ENCODE data around the gene DENND5B.
A peak's percentile ranks its signal among the peaks of the same experiment; 100 is the strongest.
"Not testable (repeated sequence)": the region's sequence is repeated elsewhere in the genome, so short reads cannot be mapped to it uniquely, and the experiment has no call there.

The DENND5B gene

DNA sequence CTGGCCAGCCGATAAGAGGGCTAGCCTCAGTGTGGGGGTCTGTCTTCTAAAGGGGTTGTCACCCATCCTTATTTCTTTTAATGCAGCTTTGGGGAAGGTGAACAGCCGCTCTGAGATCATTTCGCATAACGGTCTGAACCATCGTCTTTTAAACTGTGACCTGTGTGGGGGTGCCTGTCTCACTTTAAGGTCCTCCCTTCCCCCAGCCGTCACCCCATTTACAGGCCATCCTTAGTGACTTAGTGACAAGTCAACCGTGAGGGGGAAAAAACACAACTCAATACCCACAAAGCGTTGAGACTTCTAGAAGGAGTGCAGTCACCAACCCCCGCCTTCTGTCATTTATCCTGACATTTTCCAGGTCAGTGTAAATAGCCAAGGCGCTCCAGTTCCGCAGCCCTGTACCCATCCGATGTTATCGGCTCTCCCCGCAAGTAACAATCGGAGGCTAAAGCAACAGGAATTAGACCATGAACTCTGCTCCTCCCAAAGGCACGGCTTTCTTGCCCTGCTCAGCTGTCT is 505 bp upstream of the DENND5B start:
- DNase-seq (ENCODE audit: low spot score): peak; percentile 75

GRCh38 chr12:31589904-31590641 is 863 bp downstream of the DENND5B start:
- DNase-seq (ENCODE audit: low spot score): peak; percentile 68

DNA sequence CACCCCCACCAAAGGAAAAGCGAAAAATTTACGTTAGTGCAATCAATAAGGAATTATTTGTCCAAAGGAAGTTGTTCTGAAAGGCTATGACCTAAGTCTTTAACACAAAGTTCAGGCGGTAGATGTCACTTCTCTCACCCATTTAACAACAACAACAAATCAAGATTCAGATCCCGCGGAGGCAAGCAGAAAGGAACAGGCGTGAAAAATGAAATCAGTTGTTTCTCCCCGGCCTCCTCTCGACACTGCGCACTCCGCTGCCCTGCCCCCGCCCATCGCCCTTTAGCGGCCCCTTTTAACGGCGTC is 1.4 kb downstream of the DENND5B start:
- DNase-seq (ENCODE audit: low spot score): no peak

DNA sequence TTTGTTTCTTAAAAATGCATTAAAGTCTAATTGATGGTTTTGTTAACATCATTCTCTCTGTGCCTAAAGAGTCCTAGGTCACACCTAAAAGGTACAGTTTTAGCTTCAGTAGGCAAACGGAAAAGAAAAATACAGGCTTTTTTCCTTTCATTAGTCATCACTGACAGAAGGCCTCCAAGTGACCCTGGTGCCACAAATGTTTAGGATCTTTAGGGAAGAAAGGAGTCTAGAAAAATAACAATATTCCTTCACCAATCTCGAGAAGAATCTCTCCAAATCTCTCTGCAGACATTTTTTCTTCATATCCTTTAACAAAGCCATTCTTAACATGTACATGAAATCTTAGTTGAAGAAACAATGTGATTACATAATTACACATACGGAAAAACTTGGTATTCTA is 2.0 kb downstream of the DENND5B start:
- peak; percentile 23 for DNase-seq (ENCODE audit: low spot score)

DNA sequence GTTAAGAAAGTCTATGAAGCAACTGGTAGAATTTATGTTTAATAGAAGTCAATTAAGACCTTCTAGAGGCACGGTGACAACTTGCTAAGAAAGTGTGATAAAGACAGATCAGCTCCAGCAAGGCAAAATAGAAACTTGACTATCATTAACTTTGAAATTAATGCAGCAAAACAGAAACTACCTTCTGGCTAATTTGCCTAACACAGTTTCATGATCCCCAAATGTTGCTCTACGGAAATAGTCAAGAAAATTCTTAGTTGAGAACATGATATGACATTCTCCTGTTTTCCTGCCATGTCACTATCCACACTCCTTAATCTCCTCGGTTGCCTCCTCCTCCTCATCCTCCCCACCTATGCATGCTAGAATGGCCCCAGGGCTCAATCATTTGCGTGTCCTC is 4.2 kb downstream of the DENND5B start:
- no peak for DNase-seq (ENCODE audit: low spot score)

DNA sequence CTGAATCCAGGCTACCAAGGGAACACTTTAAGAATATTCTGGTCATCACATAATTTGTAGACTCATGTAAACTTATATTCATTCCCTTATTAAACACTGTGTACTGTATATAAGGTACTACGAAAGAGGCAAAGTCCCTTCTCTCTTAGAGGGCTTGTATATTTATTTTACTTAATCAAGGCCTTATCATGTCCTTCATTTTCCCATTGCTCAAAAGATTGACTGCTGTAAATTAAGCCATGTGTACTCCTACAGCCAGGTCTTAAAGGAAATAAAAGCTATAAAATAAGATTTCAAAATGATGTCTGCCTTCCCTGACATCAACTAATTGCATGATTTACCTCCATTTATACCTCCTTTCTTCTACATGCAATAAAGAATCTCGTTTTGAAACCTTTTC is 5.0 kb downstream of the DENND5B start:
- no peak for DNase-seq (ENCODE audit: low spot score)

DNA sequence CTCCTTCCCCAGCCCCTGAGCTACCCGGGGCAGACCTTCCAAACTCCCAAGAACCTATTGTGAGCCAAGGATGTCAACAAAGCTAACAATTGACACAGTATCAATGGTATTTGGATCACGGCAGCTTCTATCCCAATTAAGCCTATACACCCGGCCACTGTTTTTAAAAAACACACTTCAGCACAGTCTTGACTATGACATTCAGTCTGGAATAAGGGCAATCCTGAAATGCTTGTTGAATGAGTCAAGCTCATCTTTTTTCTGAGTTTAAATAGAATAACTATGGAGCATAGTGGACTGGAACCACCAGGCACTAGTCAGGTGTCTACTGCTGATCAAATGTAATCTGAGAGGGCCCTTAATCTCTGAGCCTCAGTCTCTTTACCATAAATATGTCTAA is 5.7 kb downstream of the DENND5B start:
- DNase-seq (ENCODE audit: low spot score): no peak

- DNase-seq (ENCODE audit: low spot score): no peak
Observed at GRCh38 chr12:31584782-31585181, 6.2 kb downstream of the DENND5B start.

DNA sequence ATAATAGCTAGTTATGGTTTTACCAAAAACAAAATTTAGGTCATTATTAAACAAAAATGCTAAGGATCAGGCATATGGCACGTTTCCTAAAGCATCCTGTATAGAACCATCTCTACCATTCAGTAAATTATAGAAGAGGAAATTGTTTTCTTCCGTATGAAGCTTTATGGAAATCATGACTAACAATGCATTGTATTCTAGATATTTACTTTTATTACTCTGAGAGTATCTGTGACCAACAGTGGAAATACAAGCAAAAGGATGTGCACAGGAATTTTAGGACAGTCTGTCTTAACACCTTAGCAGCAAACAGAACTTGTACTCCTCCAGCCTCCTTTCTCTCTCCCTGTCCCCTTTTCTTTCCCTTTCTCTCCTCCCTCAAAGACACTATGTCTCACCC is 7.1 kb downstream of the DENND5B start:
- no peak for DNase-seq (ENCODE audit: low spot score)

DNA sequence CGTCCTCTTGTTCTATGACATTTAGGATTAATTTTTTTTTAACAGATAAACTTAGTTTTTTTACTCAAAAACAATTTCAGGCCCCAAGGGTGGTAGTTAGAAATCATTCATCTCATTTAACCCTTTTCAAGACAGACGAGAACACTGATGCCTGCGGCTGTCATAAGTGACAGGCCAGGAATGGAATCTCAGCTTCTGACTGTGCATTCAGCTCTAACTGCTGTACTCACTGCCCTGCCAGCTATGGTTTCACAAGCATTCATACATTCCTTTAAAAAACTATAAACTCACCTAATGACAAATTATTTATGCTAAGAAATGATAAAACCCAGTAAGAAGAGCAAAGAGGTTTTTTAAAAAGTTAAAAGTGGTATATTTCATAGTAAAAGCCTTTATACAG is 8.8 kb downstream of the DENND5B start:
- no peak for DNase-seq (ENCODE audit: low spot score)

GRCh38 chr12:31578632-31579031 is 12.3 kb downstream of the DENND5B start:
- peak; percentile 84 for DNase-seq (ENCODE audit: low spot score)

GRCh38 chr12:31574803-31575575 is 15.9 kb downstream of the DENND5B start:
- no peak for DNase-seq (ENCODE audit: low spot score)

DNA sequence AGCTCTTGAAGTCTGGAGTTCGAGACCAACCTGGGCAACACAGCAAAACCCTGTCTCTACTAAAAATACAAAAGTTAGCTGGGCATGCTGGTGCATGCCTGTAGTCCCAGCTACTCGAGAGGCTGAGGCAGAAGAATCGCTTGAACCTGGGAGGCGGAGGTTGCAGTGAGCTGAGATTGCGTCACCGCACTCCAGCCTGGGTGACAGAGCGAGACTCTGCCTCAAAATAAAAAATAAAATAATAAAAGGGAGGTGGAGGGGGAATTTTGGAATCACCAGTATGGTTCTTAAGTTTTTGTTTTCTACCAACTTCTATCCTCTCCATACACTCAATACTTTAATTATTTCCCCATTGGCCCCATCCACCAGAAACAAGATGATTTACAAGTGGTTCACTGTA is 16.6 kb downstream of the DENND5B start:
- DNase-seq (ENCODE audit: low spot score): not testable (repeated sequence)

DNA sequence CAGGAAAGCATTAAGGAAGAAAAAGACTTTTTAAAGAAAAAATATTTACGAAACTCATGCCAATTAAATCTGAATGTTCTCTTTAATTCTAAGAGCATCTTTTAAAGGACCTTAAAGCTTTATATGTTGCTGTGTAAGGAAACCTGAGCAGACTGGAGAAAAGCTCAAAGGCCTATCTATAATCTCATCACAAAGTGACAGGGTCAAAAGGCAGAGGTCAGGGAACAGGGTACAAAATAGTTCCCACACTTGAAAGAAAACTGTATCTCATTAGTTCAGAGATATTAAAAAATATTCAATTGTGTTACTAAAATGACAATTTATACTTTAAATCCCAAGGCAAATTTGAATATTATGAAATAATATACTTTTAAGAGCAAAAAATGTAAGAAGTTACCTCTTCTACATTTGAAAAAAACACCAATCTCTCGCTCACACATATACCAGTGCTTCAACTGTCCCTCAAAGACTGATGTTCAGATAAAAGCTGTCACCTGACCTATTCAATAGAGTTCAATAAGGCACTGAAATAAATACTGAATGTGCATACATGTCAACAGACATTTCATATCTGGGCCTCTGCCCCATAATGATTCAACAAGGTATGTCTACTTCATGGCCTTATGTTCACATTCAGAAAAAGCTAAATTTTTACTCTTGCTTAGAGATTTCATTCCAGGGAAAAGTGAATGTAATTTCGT is 17.9 kb downstream of the DENND5B start:
- no peak for DNase-seq (ENCODE audit: low spot score)

- DNase-seq (ENCODE audit: low spot score): no peak
Observed at GRCh38 chr12:31570880-31571279, 20.1 kb downstream of the DENND5B start.

DNA sequence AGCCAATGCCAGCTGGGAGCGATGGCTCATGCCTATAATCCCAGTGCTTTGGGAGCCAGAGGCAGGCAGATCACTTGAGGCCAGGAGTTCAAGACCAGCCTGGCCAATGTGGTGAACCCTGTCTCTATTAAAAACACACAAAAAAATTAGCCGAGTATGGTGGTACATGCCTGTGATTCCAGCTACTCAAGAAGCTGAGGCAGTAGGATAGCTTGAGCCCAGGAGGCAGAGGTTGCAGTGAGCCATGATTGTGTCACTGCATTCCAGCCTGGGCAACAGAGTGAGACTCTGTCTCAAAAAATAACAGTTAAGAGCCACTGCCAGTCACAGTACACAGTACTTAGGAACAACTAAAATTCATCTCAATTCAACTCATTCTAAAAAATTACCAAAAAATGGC is 21.4 kb downstream of the DENND5B start:
- DNase-seq (ENCODE audit: low spot score): not testable (repeated sequence)

DNA sequence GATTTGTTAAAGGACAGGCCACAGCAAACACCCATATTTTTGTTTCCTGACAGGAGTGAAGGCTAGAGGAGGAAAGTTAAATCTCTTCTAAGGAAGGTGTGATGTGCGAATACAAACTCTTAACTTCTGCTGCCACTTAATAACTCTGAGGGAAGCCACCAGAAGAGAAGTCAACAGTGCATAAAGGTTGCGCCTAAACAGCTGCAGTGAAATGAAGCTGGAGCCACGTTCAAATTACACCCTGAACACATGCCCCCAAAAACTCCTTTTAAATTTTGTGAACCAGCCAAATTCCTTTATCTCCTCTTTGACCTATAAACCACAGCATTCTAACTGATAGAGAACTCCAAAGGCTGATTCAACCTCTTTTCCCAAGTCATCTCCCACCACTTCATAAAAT is 22.4 kb downstream of the DENND5B start:
- no peak for DNase-seq (ENCODE audit: low spot score)

GRCh38 chr12:31567029-31567428 is 23.9 kb downstream of the DENND5B start:
- DNase-seq (ENCODE audit: low spot score): no peak

- no peak for DNase-seq (ENCODE audit: low spot score)
Observed at GRCh38 chr12:31566547-31566946, 24.4 kb downstream of the DENND5B start.

DNA sequence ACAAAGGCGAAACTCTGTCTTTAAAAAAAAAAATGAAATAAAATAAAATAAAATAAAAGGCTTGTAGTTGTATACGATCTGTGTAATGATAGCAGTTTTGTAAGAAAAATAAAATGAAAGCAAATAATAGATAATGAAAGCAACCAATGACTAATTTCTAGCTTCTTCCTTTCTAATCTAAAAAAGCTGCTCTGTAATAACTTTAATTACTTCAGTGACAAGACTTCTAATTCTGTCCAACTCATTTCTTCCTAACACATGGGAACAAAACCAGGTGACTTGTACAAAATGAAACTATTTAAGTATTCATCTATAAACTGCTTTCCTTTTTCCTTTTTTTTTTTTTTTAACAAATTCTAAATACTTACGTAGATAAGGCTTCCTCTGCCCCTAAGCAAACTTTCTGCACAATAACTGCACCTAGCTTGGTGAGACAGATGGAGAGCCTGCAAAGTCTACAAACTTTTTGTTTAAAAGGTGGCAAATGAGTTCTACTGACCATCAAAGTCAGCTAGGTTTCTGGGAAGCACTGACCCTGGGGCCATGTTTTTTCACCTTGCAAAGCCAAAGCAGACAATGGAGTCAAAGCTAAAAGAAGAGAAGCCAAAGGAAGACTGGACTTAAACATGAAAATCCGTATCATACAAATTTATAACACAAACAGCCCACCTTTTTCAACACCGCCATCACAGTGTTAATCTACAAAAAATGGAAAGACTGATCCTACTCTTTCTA is 28.2 kb downstream of the DENND5B start:
- no peak for DNase-seq (ENCODE audit: low spot score)

DNA sequence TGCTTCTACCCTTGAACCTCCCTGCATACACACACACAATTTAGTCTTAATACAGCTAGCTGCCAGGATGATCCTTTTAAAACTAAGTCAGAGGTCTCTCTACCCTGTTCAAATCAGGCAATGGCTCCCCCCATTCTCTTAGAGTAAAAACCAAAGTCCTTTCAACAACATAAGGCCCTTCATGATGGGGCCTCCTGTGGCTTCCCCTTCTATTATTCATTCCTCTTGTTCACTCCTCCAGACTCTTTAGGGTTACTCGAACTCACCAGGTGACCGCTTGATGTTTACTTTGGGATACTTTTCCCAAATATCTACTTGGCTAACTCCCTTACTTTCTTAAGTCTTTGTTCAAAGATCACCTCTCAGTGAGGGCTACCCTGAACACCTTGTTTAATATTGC is 30.4 kb downstream of the DENND5B start:
- DNase-seq (ENCODE audit: low spot score): no peak

DNA sequence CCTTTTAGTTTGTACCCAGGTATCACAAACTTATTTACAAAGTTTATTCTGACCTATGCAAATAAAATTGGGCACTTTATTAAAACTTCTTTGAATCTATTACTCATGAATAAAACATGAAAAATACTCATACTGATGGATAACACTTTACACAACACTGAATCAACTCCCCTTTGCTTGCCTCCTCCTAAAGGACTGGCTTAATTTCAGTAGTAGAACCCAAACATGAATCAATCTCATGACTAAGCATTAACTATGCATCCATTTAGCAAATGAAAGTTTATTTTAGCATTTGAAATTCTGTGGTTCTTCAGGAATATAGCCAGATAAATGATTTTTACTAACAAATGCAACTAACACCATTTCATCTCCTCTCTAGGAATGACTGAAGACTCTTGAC is 32.4 kb downstream of the DENND5B start:
- DNase-seq (ENCODE audit: low spot score): no peak
